Gastroesophageal sphincter (tissue), 4 donors: ENCODE results near the gene FSCN2. TPM values are rescaled to one million over a fixed set of nuclear protein-coding genes. Genes with fewer than 3 reads are reported as not detected.

Experiments
- ATAC-seq: fragments of 150-250 bp; one replicate; pipeline ENCODE4 v1.9.1; 2016; ENCODE audit warnings: mild to moderate bottlenecking, moderate library complexity
- H3K27ac ChIP-seq, 4 donors: fragments of 200-600 bp; sonication (generic) in 3 of 4; 1 replicate in 3 of 4; 2 replicates in 1 of 4; pipeline ENCODE4 v1.5.1; 2016 to 2019
- H3K27me3 ChIP-seq: fragments of 200-600 bp; sonication (generic); one replicate; pipeline ENCODE4 v1.5.1; 2019
- H3K36me3 ChIP-seq, 2 donors: fragments of 200-600 bp; sonication (generic); one replicate each; pipeline ENCODE4 v1.5.1; 2019; ENCODE audit warnings: control low read depth in 1 of 2
- H3K4me1 ChIP-seq, 3 donors: fragments of 200-600 bp; sonication (generic); 1 replicate in 2 of 3; 2 replicates in 1 of 3; pipeline ENCODE4 v1.5.1; 2016 to 2019; ENCODE audit warnings: control low read depth in 2 of 3
- H3K4me3 ChIP-seq, 2 donors: fragments of 200-600 bp; sonication (generic); one replicate each; pipeline ENCODE4 v1.5.1; 2019; ENCODE audit warnings: mild to moderate bottlenecking in 1 of 2, moderate library complexity in 1 of 2
- H3K9me3 ChIP-seq, 3 donors: fragments of 200-600 bp; sonication (generic); one replicate each; pipeline ENCODE4 v1.5.1; 2017 to 2019; ENCODE audit warnings: control low read depth in 2 of 3
- CTCF ChIP-seq, 4 experiments: fragments of 200-600 bp in 2 of 4; fragments of 450-650 bp in 2 of 4; sonication (generic) in 1 of 4; IDR thresholded peaks; one replicate each; pipeline ENCODE4 v1.5.1; 2017 to 2019; ENCODE audit warnings: antibody characterized with exemption in 4 of 4, mild to moderate bottlenecking in 2 of 4, moderate library complexity in 2 of 4
- EP300 ChIP-seq: sonication (generic); formaldehyde crosslinking; IDR thresholded peaks from one replicate; pipeline ENCODE4 v1.6.1; 2017; ENCODE audit warnings: antibody characterized with exemption, mild to moderate bottlenecking
- POLR2A ChIP-seq, 2 donors: fragments of 450-650 bp; IDR thresholded peaks; one replicate each; pipeline ENCODE4 v1.6.1; 2017; ENCODE audit warnings: antibody characterized with exemption in 2 of 2, mild to moderate bottlenecking in 2 of 2, moderate library complexity in 1 of 2
- POLR2AphosphoS5 ChIP-seq: sonication (generic); formaldehyde crosslinking; IDR thresholded peaks from one replicate; pipeline ENCODE4 v1.6.1; 2017; ENCODE audit warnings: antibody characterized with exemption
- WGBS, 2 donors: methylation state at CpG; one replicate each; pipeline ENCODE4 v1.1.5; 2018; ENCODE audit warnings: low coverage in 1 of 2; 5-methylcytosine and 5-hydroxymethylcytosine counted together
- total RNA-seq, 4 donors: library from RNA; depleted of rRNA; stranded (reverse); fragments of >200 nt; gene quantifications; one replicate each; pipeline ENCODE4 v1.1.0, GENCODE V29; 2016

FSCN2 gene
- total RNA-seq, 4 donors from 2014 or later: 0.49 to 2.1 (median 1.0) TPM

DNA sequence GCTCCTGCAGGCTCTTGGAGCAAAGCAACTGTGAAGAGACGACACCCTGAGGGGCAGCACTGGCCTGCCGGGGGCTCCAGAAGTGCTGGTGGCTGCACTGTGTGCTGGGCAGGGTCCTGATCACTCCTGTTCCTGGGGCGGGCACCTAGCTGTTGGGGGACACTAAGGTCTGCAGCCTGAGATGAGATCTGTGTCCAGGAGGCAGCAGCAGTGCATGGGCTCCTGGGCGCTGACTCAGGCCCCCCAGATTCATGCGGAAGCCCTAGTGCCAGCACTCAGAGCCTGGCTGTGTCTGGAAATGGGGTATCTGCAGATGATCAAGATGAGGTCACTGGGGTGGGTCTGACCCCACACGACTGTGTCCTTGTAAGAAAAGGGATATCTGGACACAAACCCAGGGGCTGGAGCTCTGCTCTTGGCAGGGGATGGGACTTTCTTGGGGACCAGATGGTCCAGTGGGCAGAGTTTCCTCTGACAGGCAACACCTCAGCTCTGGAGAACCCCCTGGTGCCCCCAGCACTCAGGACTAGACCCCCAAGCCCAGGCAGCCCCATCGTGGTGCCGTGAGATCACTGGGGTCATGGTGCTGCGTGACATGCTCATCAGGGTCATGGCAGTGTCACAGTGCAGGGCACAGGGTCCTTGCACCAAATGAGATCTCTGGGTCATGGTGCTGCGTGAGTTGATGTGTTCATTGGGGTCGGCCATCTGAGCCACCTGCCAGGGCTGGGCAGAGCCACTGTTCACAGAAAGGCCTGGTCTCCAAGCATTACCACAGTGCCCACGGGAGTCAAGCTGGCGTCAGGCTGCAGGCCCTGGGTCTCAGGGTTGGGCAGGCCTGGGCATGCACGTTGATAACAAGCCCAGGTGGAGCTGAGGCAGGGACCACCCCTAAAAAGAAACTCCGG is 14.5 kb downstream of the FSCN2 start:
- WGBS, 2 donors: 100% methylated on average over 2 of the region's 15 CpGs; no CpG with 5 or more reads in 1 of the 2 donors
- no peak overlapping the region for H3K27ac ChIP-seq
- no peaks in the 10 kb centered on the region for H3K9me3 ChIP-seq
- H3K27me3 ChIP-seq: peaks cover 6% of the 10 kb centered on the region
- peaks cover 0 to 97% of the 10 kb centered on the region in 2 donors for H3K36me3 ChIP-seq
- ATAC-seq: no peak
- peaks cover 0 to 1% (median 0%) of the 10 kb centered on the region in 3 donors for H3K4me1 ChIP-seq
- no peak overlapping the region for H3K4me3 ChIP-seq
- TF ChIP-seq POLR2AphosphoS5 (no peak), CTCF (IDR thresholded peaks at IDR 0.05) (no peak), EP300 (no peak), POLR2A (IDR thresholded peaks at IDR 0.05) (no peak)

DNA sequence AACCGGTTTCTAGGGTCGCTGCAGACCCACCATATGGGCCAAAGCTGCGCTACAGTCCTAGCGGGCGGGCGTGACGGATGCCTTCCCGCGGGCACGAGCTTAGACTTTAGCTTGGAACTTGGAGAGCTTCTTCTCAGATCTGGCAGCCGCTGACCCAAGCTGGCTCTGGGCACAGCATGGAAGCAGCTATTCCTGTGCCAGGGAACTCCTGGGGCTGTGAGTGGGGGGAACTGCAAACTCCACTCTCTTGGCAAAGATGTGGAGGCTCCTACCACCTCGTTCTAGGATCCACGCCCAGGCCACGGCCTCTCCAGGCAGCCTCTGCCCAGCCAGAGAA is 15.1 kb downstream of the FSCN2 start:
- Histone ChIP-seq H3K36me3 (peaks cover 0 to 97% of the 10 kb centered on the region in 2 donors), H3K4me3 (no peak overlapping the region), H3K4me1 (no peaks in the 10 kb centered on the region), H3K27me3 (no peaks in the 10 kb centered on the region), H3K9me3 (no peaks in the 10 kb centered on the region), H3K27ac (no peak overlapping the region)
- WGBS, 2 donors: 89% methylated on average over 3 of the region's 14 CpGs; no CpG with 5 or more reads in 1 of the 2 donors
- ATAC-seq: no peak
- TF ChIP-seq CTCF (IDR thresholded peaks at IDR 0.05) (no peak), EP300 (no peak), POLR2A (IDR thresholded peaks at IDR 0.05) (no peak), POLR2AphosphoS5 (no peak)

DNA sequence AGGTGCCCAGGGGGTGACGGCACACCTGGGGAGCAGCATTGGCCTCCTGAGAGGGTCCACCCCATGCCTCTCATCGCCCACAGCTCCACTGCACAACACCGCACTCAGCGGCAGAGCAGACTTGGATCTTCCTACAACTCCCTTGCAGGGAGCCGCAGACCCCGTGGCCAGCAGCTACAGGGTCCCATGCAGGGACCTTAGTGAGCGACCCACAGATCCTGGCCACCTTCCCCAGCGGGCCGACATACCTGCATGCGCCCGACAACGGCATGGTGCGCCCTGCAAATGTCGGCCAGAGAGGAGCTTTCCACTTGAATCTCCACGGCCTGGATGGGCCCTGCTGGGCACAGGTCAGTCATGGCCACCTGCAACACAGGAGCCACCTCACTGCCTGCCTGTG is 15.6 kb downstream of the FSCN2 start:
- Histone ChIP-seq H3K4me3 (no peak overlapping the region), H3K27me3 (no peaks in the 10 kb centered on the region), H3K4me1 (no peaks in the 10 kb centered on the region), H3K27ac (no peak overlapping the region), H3K9me3 (no peaks in the 10 kb centered on the region), H3K36me3 (peaks cover 0 to 97% of the 10 kb centered on the region in 2 donors)
- ATAC-seq: no peak
- WGBS, 2 donors: 98 to 100% methylated on average over 1 to 7 of the region's 15 CpGs
- TF ChIP-seq EP300: no peak

DNA sequence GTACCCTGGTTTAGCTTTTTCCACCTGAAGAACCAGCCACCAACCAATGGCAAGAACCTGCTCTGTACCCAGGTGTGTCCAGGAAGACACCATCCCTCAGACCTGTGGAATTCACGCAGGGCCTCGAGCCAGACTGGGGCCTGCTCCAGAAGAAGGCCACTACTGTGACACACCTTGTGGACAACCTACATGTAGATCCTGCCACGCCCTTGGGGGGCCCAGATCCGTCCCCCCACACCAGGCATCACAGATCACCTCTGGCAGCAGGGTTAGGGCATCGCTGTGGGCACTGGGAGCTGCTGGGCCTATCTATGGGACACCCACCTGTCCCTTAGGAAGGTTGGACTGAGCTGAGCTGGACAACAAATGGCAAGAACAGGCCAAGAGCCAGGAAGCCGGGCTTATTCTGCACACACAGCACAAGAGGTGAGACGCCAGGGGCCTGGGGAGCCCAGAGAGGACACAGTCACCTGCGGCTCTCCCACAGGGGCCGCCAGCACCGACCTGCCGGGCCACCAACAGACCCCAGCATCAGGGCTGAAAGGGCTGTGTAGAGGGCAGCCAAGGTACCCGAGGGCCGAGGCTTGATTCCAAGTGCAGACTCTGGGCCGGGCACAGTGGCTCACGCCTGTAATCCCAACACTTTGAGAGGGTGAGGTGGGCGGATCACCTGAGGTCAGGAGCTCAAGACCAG is 16.3 kb downstream of the FSCN2 start:
- no peaks in the 10 kb centered on the region for H3K9me3 ChIP-seq
- H3K27me3 ChIP-seq: no peaks in the 10 kb centered on the region
- ATAC-seq: no peak
- H3K27ac ChIP-seq: no peak overlapping the region
- no peaks in the 10 kb centered on the region for H3K4me1 ChIP-seq
- H3K4me3 ChIP-seq: no peak overlapping the region
- WGBS, 2 donors: no CpG with 5 or more reads among the region's 16 CpGs
- TF ChIP-seq CTCF (IDR thresholded peaks at IDR 0.05): no peak
- TF ChIP-seq POLR2A (IDR thresholded peaks at IDR 0.05): no peak
- no peak for TF ChIP-seq POLR2AphosphoS5
- TF ChIP-seq EP300: no peak
- peaks cover 0 to 95% of the 10 kb centered on the region in 2 donors for H3K36me3 ChIP-seq

DNA sequence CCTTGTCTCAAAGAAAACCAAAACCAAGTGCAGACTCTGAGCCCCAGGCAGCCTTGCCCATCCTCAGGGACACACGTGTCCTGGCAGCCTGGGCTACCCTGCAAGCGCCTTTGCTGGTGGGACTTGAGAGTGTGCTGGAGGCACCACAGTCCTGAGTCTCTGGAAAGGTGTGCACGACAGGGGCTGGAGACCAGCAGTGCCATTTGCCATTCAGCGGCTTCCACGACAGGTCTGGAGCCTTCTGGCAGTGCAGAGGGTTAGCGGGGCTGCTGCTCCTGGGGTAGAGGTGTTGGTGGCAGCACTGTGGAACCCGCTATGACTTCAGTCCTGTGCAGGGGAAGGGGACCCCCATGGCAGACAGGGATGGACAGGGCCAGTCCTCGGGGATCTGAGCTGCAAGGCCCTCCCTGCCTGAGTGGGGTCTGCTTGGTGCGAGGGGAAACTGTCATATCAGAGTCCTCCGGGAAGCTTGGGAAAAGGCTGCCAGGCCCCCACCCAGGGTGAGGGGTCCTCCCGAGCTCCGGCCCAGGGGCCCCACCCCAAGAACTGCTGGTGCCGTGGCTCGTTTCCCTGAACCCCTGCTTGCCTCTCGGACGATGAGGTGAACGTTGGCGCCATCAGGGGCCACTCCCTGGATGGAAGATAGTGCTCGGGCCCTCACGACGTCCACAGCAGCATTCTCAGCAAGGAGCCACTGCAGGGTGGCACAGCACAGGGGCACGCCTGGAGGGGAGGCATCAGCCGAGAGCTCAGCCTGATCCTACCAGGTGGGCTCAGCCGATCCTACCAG is 17.2 kb downstream of the FSCN2 start:
- Histone ChIP-seq H3K27me3 (no peaks in the 10 kb centered on the region), H3K27ac (no peak overlapping the region), H3K4me1 (peaks cover 0 to 6% (median 0%) of the 10 kb centered on the region in 3 donors), H3K4me3 (no peak overlapping the region), H3K36me3 (peaks cover 0 to 95% of the 10 kb centered on the region in 2 donors), H3K9me3 (no peaks in the 10 kb centered on the region)
- WGBS, 2 donors: 65% methylated on average over 4 of the region's 24 CpGs; no CpG with 5 or more reads in 1 of the 2 donors
- no peak for TF ChIP-seq POLR2AphosphoS5
- TF ChIP-seq CTCF (IDR thresholded peaks at IDR 0.05): no peak
- TF ChIP-seq POLR2A (IDR thresholded peaks at IDR 0.05): no peak
- no peak for TF ChIP-seq EP300
- ATAC-seq: no peak
